ENCODE measurements around the gene B3GLCT. TPM values are rescaled to one million over a fixed set of nuclear protein-coding genes. Genes with fewer than 3 reads are reported as not detected.

B3GLCT gene
- total and polyA plus RNA-seq, 2 of the 13 experiments (the other 11 are each of a cell fraction or from before 2014, with no cell fraction given): 2.0 to 7.1 TPM

DNA sequence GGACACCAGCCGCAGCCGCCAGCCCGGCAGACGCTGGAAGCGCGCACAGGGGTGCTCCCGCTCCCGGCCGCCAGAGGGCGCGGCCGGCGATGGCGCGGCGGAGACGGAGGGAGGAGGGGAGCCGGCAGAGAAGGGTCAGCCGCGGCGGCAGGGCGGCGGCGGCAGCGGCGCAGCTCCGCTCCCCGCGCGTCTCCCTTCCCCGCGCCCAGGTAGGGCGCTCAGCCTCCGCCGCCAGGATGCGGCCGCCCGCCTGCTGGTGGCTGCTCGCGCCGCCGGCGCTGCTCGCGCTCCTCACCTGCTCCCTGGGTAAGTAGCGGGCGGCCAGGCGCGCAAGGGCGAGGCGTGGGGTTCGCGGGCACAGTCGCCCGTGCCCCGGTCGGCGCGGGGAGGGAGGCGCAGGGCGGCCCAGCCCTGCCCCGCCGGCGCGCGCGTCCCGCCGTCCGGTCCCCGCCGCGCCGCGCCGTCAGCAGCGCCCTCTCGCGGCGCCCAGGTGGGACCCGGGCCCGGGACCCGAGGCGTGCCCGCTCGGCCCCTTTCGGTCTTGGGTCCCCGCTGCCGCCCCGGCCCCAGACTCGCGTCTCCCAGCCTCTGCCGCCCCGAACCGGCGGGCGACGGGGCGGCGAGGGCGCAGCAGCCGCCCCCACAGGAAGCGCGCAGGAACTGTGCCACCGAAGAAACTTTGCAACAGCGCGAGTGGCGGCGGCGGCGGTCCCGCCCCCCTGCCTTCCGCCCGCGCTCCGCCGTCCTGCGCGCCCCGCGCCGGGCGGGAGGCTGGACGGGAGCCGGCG is at the start of gene B3GLCT (continued):
- TF ChIP-seq, protein P1, sequence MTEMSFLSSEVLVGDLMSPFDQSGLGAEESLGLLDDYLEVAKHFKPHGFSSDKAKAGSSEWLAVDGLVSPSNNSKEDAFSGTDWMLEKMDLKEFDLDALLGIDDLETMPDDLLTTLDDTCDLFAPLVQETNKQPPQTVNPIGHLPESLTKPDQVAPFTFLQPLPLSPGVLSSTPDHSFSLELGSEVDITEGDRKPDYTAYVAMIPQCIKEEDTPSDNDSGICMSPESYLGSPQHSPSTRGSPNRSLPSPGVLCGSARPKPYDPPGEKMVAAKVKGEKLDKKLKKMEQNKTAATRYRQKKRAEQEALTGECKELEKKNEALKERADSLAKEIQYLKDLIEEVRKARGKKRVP (CRISPR knock-in tag; IDR thresholded peaks at IDR 0.05): no peak
- TF ChIP-seq MYC (CRISPR knock-in tag; IDR thresholded peaks at IDR 0.05; ENCODE audit: borderline replicate concordance): peak; percentile 27; the same call in 1 of the 2 replicates
- TF ChIP-seq RBM39 (IDR thresholded peaks at IDR 0.05; ENCODE audit: low read depth, low read length, poor library complexity, severe bottlenecking): peak; percentile 31
- no peak for TF ChIP-seq DPF2 (CRISPR knock-in tag; IDR thresholded peaks at IDR 0.05; ENCODE audit: borderline replicate concordance, low read depth)
- TF ChIP-seq, protein P2, sequence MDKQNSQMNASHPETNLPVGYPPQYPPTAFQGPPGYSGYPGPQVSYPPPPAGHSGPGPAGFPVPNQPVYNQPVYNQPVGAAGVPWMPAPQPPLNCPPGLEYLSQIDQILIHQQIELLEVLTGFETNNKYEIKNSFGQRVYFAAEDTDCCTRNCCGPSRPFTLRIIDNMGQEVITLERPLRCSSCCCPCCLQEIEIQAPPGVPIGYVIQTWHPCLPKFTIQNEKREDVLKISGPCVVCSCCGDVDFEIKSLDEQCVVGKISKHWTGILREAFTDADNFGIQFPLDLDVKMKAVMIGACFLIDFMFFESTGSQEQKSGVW (CRISPR knock-in tag; IDR thresholded peaks at IDR 0.05; ENCODE audit: borderline replicate concordance): no peak
- TF ChIP-seq, protein P3, sequence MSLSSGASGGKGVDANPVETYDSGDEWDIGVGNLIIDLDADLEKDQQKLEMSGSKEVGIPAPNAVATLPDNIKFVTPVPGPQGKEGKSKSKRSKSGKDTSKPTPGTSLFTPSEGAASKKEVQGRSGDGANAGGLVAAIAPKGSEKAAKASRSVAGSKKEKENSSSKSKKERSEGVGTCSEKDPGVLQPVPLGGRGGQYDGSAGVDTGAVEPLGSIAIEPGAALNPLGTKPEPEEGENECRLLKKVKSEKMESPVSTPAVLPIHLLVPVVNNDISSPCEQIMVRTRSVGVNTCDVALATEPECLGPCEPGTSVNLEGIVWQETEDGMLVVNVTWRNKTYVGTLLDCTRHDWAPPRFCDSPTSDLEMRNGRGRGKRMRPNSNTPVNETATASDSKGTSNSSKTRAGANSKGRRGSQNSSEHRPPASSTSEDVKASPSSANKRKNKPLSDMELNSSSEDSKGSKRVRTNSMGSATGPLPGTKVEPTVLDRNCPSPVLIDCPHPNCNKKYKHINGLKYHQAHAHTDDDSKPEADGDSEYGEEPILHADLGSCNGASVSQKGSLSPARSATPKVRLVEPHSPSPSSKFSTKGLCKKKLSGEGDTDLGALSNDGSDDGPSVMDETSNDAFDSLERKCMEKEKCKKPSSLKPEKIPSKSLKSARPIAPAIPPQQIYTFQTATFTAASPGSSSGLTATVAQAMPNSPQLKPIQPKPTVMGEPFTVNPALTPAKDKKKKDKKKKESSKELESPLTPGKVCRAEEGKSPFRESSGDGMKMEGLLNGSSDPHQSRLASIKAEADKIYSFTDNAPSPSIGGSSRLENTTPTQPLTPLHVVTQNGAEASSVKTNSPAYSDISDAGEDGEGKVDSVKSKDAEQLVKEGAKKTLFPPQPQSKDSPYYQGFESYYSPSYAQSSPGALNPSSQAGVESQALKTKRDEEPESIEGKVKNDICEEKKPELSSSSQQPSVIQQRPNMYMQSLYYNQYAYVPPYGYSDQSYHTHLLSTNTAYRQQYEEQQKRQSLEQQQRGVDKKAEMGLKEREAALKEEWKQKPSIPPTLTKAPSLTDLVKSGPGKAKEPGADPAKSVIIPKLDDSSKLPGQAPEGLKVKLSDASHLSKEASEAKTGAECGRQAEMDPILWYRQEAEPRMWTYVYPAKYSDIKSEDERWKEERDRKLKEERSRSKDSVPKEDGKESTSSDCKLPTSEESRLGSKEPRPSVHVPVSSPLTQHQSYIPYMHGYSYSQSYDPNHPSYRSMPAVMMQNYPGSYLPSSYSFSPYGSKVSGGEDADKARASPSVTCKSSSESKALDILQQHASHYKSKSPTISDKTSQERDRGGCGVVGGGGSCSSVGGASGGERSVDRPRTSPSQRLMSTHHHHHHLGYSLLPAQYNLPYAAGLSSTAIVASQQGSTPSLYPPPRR (CRISPR knock-in tag; IDR thresholded peaks at IDR 0.05; ENCODE audit: borderline replicate concordance): no peak
- TF ChIP-seq, protein P4, sequence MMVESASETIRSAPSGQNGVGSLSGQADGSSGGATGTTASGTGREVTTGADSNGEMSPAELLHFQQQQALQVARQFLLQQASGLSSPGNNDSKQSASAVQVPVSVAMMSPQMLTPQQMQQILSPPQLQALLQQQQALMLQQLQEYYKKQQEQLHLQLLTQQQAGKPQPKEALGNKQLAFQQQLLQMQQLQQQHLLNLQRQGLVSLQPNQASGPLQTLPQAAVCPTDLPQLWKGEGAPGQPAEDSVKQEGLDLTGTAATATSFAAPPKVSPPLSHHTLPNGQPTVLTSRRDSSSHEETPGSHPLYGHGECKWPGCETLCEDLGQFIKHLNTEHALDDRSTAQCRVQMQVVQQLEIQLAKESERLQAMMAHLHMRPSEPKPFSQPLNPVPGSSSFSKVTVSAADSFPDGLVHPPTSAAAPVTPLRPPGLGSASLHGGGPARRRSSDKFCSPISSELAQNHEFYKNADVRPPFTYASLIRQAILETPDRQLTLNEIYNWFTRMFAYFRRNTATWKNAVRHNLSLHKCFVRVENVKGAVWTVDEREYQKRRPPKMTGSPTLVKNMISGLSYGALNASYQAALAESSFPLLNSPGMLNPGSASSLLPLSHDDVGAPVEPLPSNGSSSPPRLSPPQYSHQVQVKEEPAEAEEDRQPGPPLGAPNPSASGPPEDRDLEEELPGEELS (CRISPR knock-in tag; IDR thresholded peaks at IDR 0.05): peak; percentile 18; the same call in 1 of the 2 replicates
- TF ChIP-seq, protein P5, sequence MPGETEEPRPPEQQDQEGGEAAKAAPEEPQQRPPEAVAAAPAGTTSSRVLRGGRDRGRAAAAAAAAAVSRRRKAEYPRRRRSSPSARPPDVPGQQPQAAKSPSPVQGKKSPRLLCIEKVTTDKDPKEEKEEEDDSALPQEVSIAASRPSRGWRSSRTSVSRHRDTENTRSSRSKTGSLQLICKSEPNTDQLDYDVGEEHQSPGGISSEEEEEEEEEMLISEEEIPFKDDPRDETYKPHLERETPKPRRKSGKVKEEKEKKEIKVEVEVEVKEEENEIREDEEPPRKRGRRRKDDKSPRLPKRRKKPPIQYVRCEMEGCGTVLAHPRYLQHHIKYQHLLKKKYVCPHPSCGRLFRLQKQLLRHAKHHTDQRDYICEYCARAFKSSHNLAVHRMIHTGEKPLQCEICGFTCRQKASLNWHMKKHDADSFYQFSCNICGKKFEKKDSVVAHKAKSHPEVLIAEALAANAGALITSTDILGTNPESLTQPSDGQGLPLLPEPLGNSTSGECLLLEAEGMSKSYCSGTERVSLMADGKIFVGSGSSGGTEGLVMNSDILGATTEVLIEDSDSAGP (CRISPR knock-in tag; IDR thresholded peaks at IDR 0.05; ENCODE audit: borderline replicate concordance): peak; percentile 42; the same call in 1 of the 2 replicates
- TF ChIP-seq POLR2A (IDR thresholded peaks at IDR 0.05; ENCODE audit: insufficient read depth in 1 of 2, low read depth in 2 of 2, low read length in 2 of 2): peak in 1 of 2 experiments; percentile 33; a peak in 1 of 4 replicates
- TF ChIP-seq, protein P6, sequence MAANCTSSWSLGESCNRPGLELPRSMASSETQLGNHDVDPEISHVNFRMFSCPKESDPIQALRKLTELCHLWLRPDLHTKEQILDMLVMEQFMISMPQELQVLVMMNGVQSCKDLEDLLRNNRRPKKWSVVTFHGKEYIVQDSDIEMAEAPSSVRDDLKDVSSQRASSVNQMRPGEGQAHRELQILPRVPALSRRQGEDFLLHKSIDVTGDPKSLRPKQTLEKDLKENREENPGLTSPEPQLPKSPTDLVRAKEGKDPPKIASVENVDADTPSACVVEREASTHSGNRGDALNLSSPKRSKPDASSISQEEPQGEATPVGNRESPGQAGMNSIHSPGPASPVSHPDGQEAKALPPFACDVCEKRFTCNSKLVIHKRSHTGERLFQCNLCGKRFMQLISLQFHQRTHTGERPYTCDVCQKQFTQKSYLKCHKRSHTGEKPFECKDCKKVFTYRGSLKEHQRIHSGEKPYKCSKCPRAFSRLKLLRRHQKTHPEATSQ (CRISPR knock-in tag; IDR thresholded peaks at IDR 0.05; ENCODE audit: borderline replicate concordance): no peak
- peak; percentile 22; the same call in 1 of the 2 replicates for TF ChIP-seq ATF7-NPFF (CRISPR knock-in tag; IDR thresholded peaks at IDR 0.05; ENCODE audit: low read depth)
- no peak for TF ChIP-seq HMGA1 (CRISPR knock-in tag; conservative IDR thresholded peaks at IDR 0.05)
- TF ChIP-seq ZNF792 (CRISPR knock-in tag; IDR thresholded peaks at IDR 0.05): 0 out of 2 replicates have a peak, but pooled peaks have one; percentile 34
- peak; percentile 51 for TF ChIP-seq ASH2L (IDR thresholded peaks at IDR 0.05; ENCODE audit: insufficient read length, low read depth, low read length)
